Trophoblast cell (in vitro differentiated cells and primary cell): ENCODE measurements around the gene PPP1R2B.

Experiments used
- DNase-seq, 2 donors: peaks; one replicate each; pipeline ENCODE4 v3.0.0-alpha.2; 2016
- H2AFZ ChIP-seq: 2 replicates; pipeline ENCODE4 v1.6.1; 2013; ENCODE audit warnings: low read length, moderate library complexity, mild to moderate bottlenecking; ENCODE audit not compliant: insufficient read depth, poor library complexity
- H2AK5ac ChIP-seq: 2 replicates; pipeline ENCODE4 v1.6.1; 2013; ENCODE audit warnings: mild to moderate bottlenecking, low read length
- H2BK120ac ChIP-seq: 2 replicates; pipeline ENCODE4 v1.6.1; 2013; ENCODE audit warnings: low read length, mild to moderate bottlenecking, moderate library complexity; ENCODE audit not compliant: insufficient read depth, poor library complexity
- H2BK12ac ChIP-seq: 2 replicates; pipeline ENCODE4 v1.6.1; 2013; ENCODE audit warnings: mild to moderate bottlenecking, low read length, moderate library complexity
- H2BK5ac ChIP-seq: 2 replicates; pipeline ENCODE4 v1.6.1; 2013; ENCODE audit warnings: low read length, low read depth, moderate library complexity, mild to moderate bottlenecking; ENCODE audit not compliant: poor library complexity
- H3K14ac ChIP-seq: 2 replicates; pipeline ENCODE4 v1.6.1; 2013; ENCODE audit warnings: mild to moderate bottlenecking, low read length
- H3K18ac ChIP-seq: 2 replicates; pipeline ENCODE4 v1.6.1; 2013; ENCODE audit warnings: mild to moderate bottlenecking, low read length
- H3K23ac ChIP-seq: 2 replicates; pipeline ENCODE4 v1.6.1; 2013; ENCODE audit warnings: low read length
- H3K27ac ChIP-seq: 2 replicates; pipeline ENCODE4 v1.5.1; 2013; ENCODE audit warnings: low read depth, mild to moderate bottlenecking, inconsistent platforms, low read length, moderate library complexity
- H3K27me3 ChIP-seq: 2 replicates; pipeline ENCODE4 v1.6.1; 2013; ENCODE audit warnings: inconsistent platforms, mild to moderate bottlenecking, low read length, moderate library complexity; ENCODE audit not compliant: insufficient read depth
- H3K36me3 ChIP-seq, 2 experiments: 1 replicate in 1 of 2; 2 replicates in 1 of 2; pipeline ENCODE4 v1.6.1; 2013; ENCODE audit warnings: low read length in 2 of 2, mild to moderate bottlenecking in 2 of 2, moderate library complexity in 1 of 2; ENCODE audit not compliant: insufficient read depth in 2 of 2, control insufficient read depth in 1 of 2
- H3K4ac ChIP-seq: 2 replicates; pipeline ENCODE4 v1.6.1; 2013; ENCODE audit warnings: low read depth, mild to moderate bottlenecking, low read length, moderate library complexity
- H3K4me1 ChIP-seq, 2 experiments: 1 replicate in 1 of 2; 2 replicates in 1 of 2; pipeline ENCODE4 v1.6.1; 2013; ENCODE audit warnings: low read length in 2 of 2, mild to moderate bottlenecking in 2 of 2, moderate library complexity in 1 of 2; ENCODE audit not compliant: insufficient read depth in 2 of 2, control insufficient read depth in 1 of 2
- H3K4me2 ChIP-seq: 2 replicates; pipeline ENCODE4 v1.6.1; 2013; ENCODE audit warnings: inconsistent platforms, mild to moderate bottlenecking, low read length, moderate library complexity
- H3K4me3 ChIP-seq: 2 replicates; pipeline ENCODE4 v1.5.1; 2013; ENCODE audit warnings: mild to moderate bottlenecking, low read depth, low read length, inconsistent platforms
- H3K79me1 ChIP-seq: one replicate; pipeline ENCODE4 v1.6.1; 2013; ENCODE audit warnings: low read length
- H3K79me2 ChIP-seq: 2 replicates; pipeline ENCODE4 v1.6.1; 2013; ENCODE audit warnings: low read length, mild to moderate bottlenecking; ENCODE audit not compliant: control insufficient read depth, insufficient read depth, poor library complexity
- H3K9ac ChIP-seq: 2 replicates; pipeline ENCODE4 v1.6.1; 2013; ENCODE audit warnings: mild to moderate bottlenecking, low read length
- H3K9me3 ChIP-seq: 2 replicates; pipeline ENCODE4 v1.6.1; 2013; ENCODE audit warnings: low read depth, mild to moderate bottlenecking, control low read depth, inconsistent platforms, low read length; ENCODE audit not compliant: insufficient read depth
- H4K12ac ChIP-seq: 2 replicates; pipeline ENCODE4 v1.6.1; 2013; ENCODE audit warnings: low read depth, mild to moderate bottlenecking, low read length, moderate library complexity
- H4K8ac ChIP-seq: 2 replicates; pipeline ENCODE4 v1.6.1; 2013; ENCODE audit warnings: low read depth, mild to moderate bottlenecking, low read length, moderate library complexity
- H4K91ac ChIP-seq: one replicate; pipeline ENCODE4 v1.6.1; 2013; ENCODE audit warnings: low read depth, mild to moderate bottlenecking, low read length, moderate library complexity
- WGBS: extraction: QIAGEN DNeasy Blood & Tissue Kit; methylation state at CpG from one replicate; pipeline ENCODE4 v1.1.7; 2013; ENCODE audit warnings: missing lambda C conversion rate; ENCODE audit not compliant: insufficient read length, insufficient coverage; ENCODE audit errors: extremely low coverage; 5-methylcytosine and 5-hydroxymethylcytosine counted together

Gene PPP1R2B

DNA sequence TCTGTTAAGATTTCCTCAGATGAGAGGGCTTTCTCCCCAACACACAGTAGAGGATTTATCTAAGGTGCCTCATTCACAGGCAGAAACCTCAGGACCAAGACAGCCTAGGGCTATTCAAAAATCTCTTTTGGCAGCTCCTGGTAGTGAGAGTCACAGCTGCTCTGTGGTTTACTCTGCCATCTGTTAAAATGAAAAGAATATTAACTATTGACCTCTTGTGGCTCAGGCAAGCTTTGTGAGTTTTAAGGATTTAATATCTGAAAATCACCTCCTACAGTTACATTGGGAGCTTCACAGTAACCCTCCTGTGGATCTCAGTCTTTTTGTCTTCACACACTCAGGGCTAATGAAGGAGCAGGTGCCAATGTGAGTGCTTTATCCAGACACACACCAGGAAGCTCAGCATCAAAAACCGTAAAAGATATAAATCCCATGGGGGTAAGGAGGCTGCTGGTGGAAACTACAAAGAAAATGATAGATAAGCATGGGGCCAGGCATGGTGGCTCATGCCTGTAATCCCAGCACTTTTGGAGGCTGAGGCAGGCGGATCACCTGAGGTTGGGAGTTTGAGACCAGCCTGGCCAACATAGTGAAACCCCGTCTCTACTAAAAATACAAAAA is 29.7 kb downstream of the PPP1R2B start:
- Histone ChIP-seq H3K14ac (no peak overlapping the region), H4K8ac (no peak overlapping the region), H3K18ac (no peak overlapping the region), H3K79me2 (no peaks in the 10 kb centered on the region), H3K4ac (no peak overlapping the region), H2BK12ac (no peak overlapping the region), H3K27ac (no peak overlapping the region), H3K4me1 (no peaks in the 10 kb centered on the region), H2BK5ac (no peak overlapping the region), H3K36me3 (no peaks in the 10 kb centered on the region), H3K9ac (no peak overlapping the region), H4K91ac (no peak overlapping the region), H3K4me3 (no peak overlapping the region), H4K12ac (no peak overlapping the region), H2AFZ (no peak overlapping the region), H3K9me3 (no peaks in the 10 kb centered on the region), H3K23ac (no peak overlapping the region), H3K79me1 (no peaks in the 10 kb centered on the region), H3K27me3 (no peaks in the 10 kb centered on the region), H2BK120ac (no peak overlapping the region), H2AK5ac (no peak overlapping the region), H3K4me2 (no peak overlapping the region)
- DNase-seq: no peak
- WGBS: no CpG with 5 or more reads among the region's 3 CpGs

- no peak overlapping the region for H2BK5ac ChIP-seq
- H3K27ac ChIP-seq: no peak overlapping the region
- H3K23ac ChIP-seq: no peak overlapping the region
- no peak overlapping the region for H3K9ac ChIP-seq
- no peak overlapping the region for H2BK120ac ChIP-seq
- no peak overlapping the region for H3K14ac ChIP-seq
- no peak for DNase-seq
- no peak overlapping the region for H2AFZ ChIP-seq
- no peak overlapping the region for H3K18ac ChIP-seq
- H2AK5ac ChIP-seq: no peak overlapping the region
- no peaks in the 10 kb centered on the region for H3K36me3 ChIP-seq
- H3K9me3 ChIP-seq: no peaks in the 10 kb centered on the region
- H4K91ac ChIP-seq: no peak overlapping the region
- no peaks in the 10 kb centered on the region for H3K79me2 ChIP-seq
- H4K12ac ChIP-seq: no peak overlapping the region
- no peak overlapping the region for H3K4ac ChIP-seq
- no peak overlapping the region for H3K4me2 ChIP-seq
- H3K4me3 ChIP-seq: no peak overlapping the region
- H2BK12ac ChIP-seq: no peak overlapping the region
- H3K27me3 ChIP-seq: no peaks in the 10 kb centered on the region
- no peaks in the 10 kb centered on the region for H3K4me1 ChIP-seq
- H4K8ac ChIP-seq: no peak overlapping the region
- no CpG with 5 or more reads among the region's 3 CpGs for WGBS
- no peaks in the 10 kb centered on the region for H3K79me1 ChIP-seq
These were observed 33.3 kb downstream of the PPP1R2B start for GRCh38 chr5:156883316-156883875.

- H3K27me3 ChIP-seq: no peaks in the 10 kb centered on the region
- H3K23ac ChIP-seq: no peak overlapping the region
- DNase-seq: no peak
- H2AK5ac ChIP-seq: no peak overlapping the region
- H4K8ac ChIP-seq: no peak overlapping the region
- no peak overlapping the region for H3K18ac ChIP-seq
- no peak overlapping the region for H3K14ac ChIP-seq
- no peak overlapping the region for H2AFZ ChIP-seq
- no peaks in the 10 kb centered on the region for H3K36me3 ChIP-seq
- H3K79me1 ChIP-seq: no peaks in the 10 kb centered on the region
- H3K4me2 ChIP-seq: no peak overlapping the region
- no peaks in the 10 kb centered on the region for H3K79me2 ChIP-seq
- H3K9ac ChIP-seq: no peak overlapping the region
- no peak overlapping the region for H3K4ac ChIP-seq
- no peak overlapping the region for H2BK12ac ChIP-seq
- no peak overlapping the region for H2BK5ac ChIP-seq
- H3K4me1 ChIP-seq: no peaks in the 10 kb centered on the region
- no peak overlapping the region for H3K4me3 ChIP-seq
- H3K9me3 ChIP-seq: no peaks in the 10 kb centered on the region
- H4K12ac ChIP-seq: no peak overlapping the region
- no peak overlapping the region for H4K91ac ChIP-seq
- H2BK120ac ChIP-seq: no peak overlapping the region
- H3K27ac ChIP-seq: no peak overlapping the region
- no CpG with 5 or more reads among the region's 2 CpGs for WGBS
These were observed 38.4 kb downstream of the PPP1R2B start for GRCh38 chr5:156888520-156888919.

DNA sequence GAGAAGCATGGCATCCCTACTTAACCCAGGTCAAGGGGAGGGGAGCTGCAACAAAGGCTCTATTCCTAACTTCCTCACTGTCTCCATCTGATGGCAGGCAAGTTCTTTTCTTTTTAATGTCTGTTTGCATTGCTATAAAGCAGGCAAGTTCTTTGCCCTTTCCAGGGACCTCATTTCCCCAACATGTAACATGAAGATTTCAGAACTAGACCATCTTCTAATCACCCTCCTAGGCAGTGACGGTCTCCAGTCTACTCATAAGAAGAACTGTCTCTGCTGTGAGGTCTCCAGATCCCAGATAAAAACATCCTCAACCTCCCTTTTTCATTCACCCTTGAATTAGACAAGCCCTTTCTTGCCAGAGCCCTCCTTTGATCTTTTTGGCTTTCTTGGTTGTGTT is 42.1 kb downstream of the PPP1R2B start:
- H3K27me3 ChIP-seq: no peaks in the 10 kb centered on the region
- H3K9ac ChIP-seq: no peak overlapping the region
- H3K9me3 ChIP-seq: no peaks in the 10 kb centered on the region
- no peak overlapping the region for H4K12ac ChIP-seq
- no peak overlapping the region for H2AK5ac ChIP-seq
- WGBS: no CpG with 5 or more reads among the region's 1 CpG
- H3K4me1 ChIP-seq: no peaks in the 10 kb centered on the region
- H3K79me1 ChIP-seq: no peaks in the 10 kb centered on the region
- no peak overlapping the region for H3K4me2 ChIP-seq
- DNase-seq: no peak
- H3K27ac ChIP-seq: no peak overlapping the region
- no peak overlapping the region for H3K14ac ChIP-seq
- no peaks in the 10 kb centered on the region for H3K79me2 ChIP-seq
- H3K4ac ChIP-seq: no peak overlapping the region
- H2BK12ac ChIP-seq: no peak overlapping the region
- no peak overlapping the region for H4K91ac ChIP-seq
- H4K8ac ChIP-seq: no peak overlapping the region
- H2BK5ac ChIP-seq: no peak overlapping the region
- H2BK120ac ChIP-seq: no peak overlapping the region
- H3K36me3 ChIP-seq: no peaks in the 10 kb centered on the region
- H3K23ac ChIP-seq: no peak overlapping the region
- H3K18ac ChIP-seq: no peak overlapping the region
- no peak overlapping the region for H2AFZ ChIP-seq
- H3K4me3 ChIP-seq: no peak overlapping the region
